ENCODE results near the gene OXTR.

The OXTR gene

GRCh38 chr3:8769088-8769822 is at the start of gene OXTR:
TSS of gene OXTR (minus strand) at chr3:8769613. CDS start at chr3:8768187, 1,426 bp downstream.
- DNase-seq (ENCODE audit: low read depth, low spot score) = peak; percentile 86
- TF ChIP-seq CTCF (IDR thresholded peaks at IDR 0.05; ENCODE audit: low read depth, low read length) = peak; percentile 96
- in situ Hi-C loops (cut with HindIII; ENCODE audit: low sequenced_read_pairs) = no loop called here
- peak within 1 kb of the TSS; percentile 58 for H3K4me3 ChIP-seq (ENCODE audit: low read depth, low read length)

- H3K4me3 ChIP-seq (ENCODE audit: low read depth, low read length) = no peak overlapping the region
- DNase-seq (ENCODE audit: low read depth, low spot score) = no peak
- TF ChIP-seq CTCF (IDR thresholded peaks at IDR 0.05; ENCODE audit: low read depth, low read length) = no peak
- in situ Hi-C loops (cut with HindIII; ENCODE audit: low sequenced_read_pairs) = no loop called here
Measured at GRCh38 chr3:8817486-8817885, 48.1 kb upstream of the OXTR start.

GRCh38 chr3:8816106-8816505 is 46.7 kb upstream of the OXTR start:
- no peak overlapping the region for H3K4me3 ChIP-seq (ENCODE audit: low read depth, low read length)
- DNase-seq (ENCODE audit: low read depth, low spot score) = peak; percentile 49
- in situ Hi-C loops (cut with HindIII; ENCODE audit: low sequenced_read_pairs) = no loop called here
- TF ChIP-seq CTCF (IDR thresholded peaks at IDR 0.05; ENCODE audit: low read depth, low read length) = no peak

- no peak for DNase-seq (ENCODE audit: low read depth, low spot score)
- no peak for TF ChIP-seq CTCF (IDR thresholded peaks at IDR 0.05; ENCODE audit: low read depth, low read length)
- in situ Hi-C loops (cut with HindIII; ENCODE audit: low sequenced_read_pairs) = no loop called here
- no peak overlapping the region for H3K4me3 ChIP-seq (ENCODE audit: low read depth, low read length)
Measured at GRCh38 chr3:8813411-8813810, 44.0 kb upstream of the OXTR start.

- no peak for DNase-seq (ENCODE audit: low read depth, low spot score)
- TF ChIP-seq CTCF (IDR thresholded peaks at IDR 0.05; ENCODE audit: low read depth, low read length) = no peak
- in situ Hi-C loops (cut with HindIII; ENCODE audit: low sequenced_read_pairs) = no loop called here
- H3K4me3 ChIP-seq (ENCODE audit: low read depth, low read length) = no peak overlapping the region
Measured at GRCh38 chr3:8810561-8810960, 41.1 kb upstream of the OXTR start.

- H3K4me3 ChIP-seq (ENCODE audit: low read depth, low read length) = no peak overlapping the region
- DNase-seq (ENCODE audit: low read depth, low spot score) = no peak
- in situ Hi-C loops (cut with HindIII; ENCODE audit: low sequenced_read_pairs) = no loop called here
- TF ChIP-seq CTCF (IDR thresholded peaks at IDR 0.05; ENCODE audit: low read depth, low read length) = no peak
Measured at GRCh38 chr3:8805774-8806173, 36.4 kb upstream of the OXTR start.
